ENCODE results near the gene DNAJC5G.
"Not testable (repeated sequence)": the region's sequence is repeated elsewhere in the genome, so short reads cannot be mapped to it uniquely, and the experiment has no call there.

Gene DNAJC5G

GRCh38 chr2:27312152-27312551 lies 36.9 kb downstream of the DNAJC5G start:
- DNase-seq: no peak

DNA sequence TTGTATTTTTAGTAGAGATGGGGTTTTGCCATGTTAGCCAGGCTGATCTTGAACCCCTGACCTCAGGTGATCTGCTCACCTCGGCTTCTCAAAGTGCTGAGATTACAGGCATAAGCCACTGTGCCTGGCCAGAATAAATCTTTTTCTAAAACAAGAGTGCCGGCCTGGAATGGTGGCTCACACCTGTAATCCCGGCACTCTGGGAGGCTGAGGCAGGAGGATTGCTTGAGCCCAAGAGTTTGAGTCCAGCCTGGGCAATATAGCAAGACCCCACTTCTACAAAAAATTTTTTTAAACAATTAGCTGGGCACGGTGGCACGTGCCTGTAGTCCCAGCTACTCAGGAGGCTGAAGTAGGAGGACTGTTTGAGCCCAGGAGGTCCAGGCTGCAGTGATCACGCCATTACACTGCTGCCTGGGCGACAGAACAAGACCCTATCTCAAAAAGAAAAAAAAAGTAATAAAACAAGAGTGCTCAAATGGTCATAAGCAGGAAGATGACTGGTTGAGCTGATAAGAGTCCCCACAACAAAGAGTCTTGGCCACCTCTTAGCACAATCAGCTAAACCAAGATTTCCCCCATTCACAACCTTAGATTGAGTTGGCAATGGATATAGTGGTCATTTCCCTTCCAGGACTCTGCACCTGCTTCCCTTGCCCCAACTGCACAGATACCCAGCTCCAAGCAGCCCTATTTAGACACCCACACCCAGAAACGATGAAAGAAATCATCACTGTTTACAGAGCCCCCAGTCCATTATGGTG lies 38.8 kb downstream of the DNAJC5G start:
- no peak for DNase-seq

GRCh38 chr2:27314709-27315108 lies 39.5 kb downstream of the DNAJC5G start:
- DNase-seq: no peak

- no peak for DNase-seq
These were observed 39.9 kb downstream of the DNAJC5G start for GRCh38 chr2:27315122-27315521.

DNA sequence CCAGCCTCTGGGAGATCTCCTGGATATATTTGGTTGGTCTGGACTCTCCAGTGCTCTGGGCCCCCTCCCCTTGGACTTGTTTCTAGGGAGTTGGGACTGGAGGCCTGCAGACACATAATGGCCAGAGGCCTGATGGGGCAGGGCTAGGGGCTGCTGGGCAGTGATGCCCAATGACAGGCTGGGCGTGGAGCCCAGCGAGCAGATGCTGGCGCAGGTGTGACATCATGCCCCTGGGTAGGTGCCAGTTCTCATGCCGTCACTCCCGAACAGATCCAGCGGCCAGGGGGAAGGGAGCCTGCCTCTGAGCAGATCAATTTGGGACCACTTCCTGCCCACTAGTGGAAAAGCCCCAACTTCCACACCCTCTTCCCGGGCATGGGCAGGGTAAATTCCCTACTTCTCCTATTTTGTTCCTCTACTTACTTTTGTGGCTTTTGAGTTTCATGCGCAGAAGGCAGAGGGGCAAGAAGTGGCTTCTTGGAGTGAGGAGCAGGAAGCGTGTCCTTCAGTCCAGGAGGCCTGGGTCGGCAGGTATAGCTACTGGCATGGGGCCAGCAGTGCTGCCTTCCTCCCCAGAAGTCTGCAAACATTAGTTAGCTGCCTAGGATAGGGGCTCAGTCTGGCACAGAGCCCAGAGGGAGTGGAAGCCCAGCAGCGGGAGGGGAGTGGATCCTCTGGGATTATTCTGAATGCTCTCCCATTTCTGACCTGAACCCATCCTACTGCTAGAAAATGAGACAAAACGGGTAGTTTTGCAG lies 41.6 kb downstream of the DNAJC5G start:
- DNase-seq: no peak

- DNase-seq: not testable (repeated sequence)
These were observed 44.6 kb downstream of the DNAJC5G start for GRCh38 chr2:27319839-27320238.

DNA sequence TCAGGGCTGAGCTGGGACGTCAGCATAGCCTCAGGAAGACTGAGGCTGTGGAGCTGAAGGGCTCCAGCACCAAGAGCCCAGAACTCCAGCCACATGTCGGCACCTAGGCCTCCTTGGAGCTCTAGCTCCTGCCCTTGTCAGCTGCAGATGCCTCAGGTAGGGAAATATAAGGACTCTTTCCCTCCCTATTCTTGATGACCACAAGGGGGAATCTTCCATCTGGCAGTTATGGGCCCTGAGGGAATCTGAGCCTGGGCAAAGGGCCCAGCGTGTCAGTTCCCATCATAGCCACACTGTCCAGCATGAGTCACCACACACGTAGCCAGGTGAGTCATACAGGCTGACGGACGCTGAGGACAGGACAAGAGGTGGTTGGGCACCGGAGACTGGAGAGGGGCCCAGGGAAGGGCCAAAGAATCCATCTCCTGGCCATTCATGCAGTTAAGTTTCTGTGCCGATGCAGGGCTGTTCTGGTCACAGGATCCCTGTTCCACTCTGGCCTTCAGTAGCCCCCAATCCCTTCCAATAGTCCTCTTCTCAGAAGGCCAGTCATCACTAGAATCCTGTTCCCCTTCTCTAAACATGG lies 45.8 kb downstream of the DNAJC5G start:
- no peak for DNase-seq

DNA sequence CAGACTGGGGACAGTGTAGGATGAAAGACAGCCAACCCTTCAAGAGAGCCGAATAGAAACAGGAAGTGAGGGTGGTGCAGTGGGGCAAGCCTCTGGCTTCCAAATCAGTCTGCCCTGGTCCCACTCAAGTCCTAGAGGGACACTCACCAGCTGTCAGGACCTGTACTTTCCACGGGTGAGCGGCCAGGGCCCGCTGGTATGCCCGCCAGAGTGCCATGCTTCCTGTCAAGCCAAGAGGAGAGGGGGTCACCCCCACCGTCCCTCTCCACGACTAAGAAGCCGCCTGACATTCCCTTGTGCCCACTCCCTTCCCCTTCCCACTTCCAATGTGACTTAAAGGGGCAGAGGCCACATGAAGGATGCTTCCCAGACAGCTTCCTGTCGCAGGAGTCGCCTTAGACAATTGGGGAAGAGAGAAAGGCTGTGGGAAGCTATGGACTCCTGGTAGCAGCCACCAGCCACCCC lies 47.1 kb downstream of the DNAJC5G start:
- DNase-seq: peak in 1 of 5 donors; percentile 8

- DNase-seq: peak; percentile 69 to 87 (median 78)
These were observed 47.7 kb downstream of the DNAJC5G start, which contains the start of gene MPV17 for GRCh38 chr2:27322766-27323595. TSS of gene MPV17 (minus strand) at chr2:27323097. CDS start at chr2:27322517, 580 bp downstream.

DNA sequence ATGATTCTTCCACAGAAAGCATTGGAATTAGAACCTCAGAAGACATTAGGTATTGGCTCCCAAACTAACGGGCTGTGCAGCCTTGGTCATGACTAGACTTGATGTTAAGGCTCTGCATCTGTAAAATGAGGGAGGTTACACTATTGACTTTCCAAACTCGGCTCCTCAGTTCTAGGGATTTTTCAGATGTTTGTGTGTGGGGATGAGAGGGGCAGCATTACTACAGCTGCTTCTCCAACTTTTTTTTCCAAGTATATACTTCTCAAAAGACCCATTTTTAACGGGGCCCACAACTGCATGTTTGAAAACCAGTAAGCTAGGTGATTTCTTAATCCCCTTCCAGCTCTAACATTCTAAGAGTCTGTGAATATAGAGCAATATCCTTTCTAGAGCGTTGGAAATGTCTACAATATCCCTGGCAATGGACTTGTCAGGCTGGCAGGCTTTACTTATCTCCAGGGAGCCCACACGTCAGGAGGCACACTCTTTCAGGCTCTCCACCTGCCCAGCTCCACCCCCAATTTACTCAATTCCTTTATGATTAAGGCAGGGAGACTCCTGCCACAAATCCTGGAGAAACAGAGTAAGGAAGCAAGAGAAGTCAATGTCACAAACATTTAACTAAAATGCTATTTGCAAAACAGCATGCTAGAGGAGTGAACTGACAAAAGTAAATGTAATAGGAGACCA lies 48.5 kb downstream of the DNAJC5G start:
- DNase-seq: no peak

- DNase-seq: no peak
These were observed 49.5 kb downstream of the DNAJC5G start for GRCh38 chr2:27324720-27325119.
